Neural cell (in vitro differentiated cells): ENCODE measurements around the gene RBM46.

Experiments
- CTCF ChIP-seq: fragments of 450-650 bp; IDR thresholded peaks from 2 replicates; pipeline ENCODE4 v1.5.1; 2014; ENCODE audit warnings: antibody characterized with exemption, mild to moderate bottlenecking, moderate library complexity; ENCODE audit not compliant: poor library complexity, severe bottlenecking
- EZH2 ChIP-seq: fragments of 200-600, 300-800 bp; shearing (Covaris generic), sonication (generic); IDR thresholded peaks from 2 replicates; pipeline ENCODE4 v1.6.1; 2014; ENCODE audit warnings: antibody characterized with exemption, low read length, borderline replicate concordance, mild to moderate bottlenecking; ENCODE audit not compliant: insufficient read depth, poor library complexity, severe bottlenecking
- MXI1 ChIP-seq: fragments of 450-650 bp; conservative IDR thresholded peaks from 2 replicates; pipeline ENCODE4 v1.6.1; 2014; ENCODE audit warnings: antibody characterized with exemption, mild to moderate bottlenecking; ENCODE audit not compliant: poor library complexity, severe bottlenecking
- POLR2AphosphoS5 ChIP-seq: IDR thresholded peaks from 2 replicates; pipeline ENCODE4 v1.6.1; 2012
- RAD21 ChIP-seq: fragments of 450-650 bp; conservative IDR thresholded peaks from 2 replicates; pipeline ENCODE4 v1.6.1; 2014; ENCODE audit warnings: antibody characterized with exemption, mild to moderate bottlenecking, moderate library complexity
- REST ChIP-seq: IDR thresholded peaks from 2 replicates; pipeline ENCODE4 v1.6.1; 2012; ENCODE audit warnings: borderline replicate concordance
- TAF1 ChIP-seq: IDR thresholded peaks from 2 replicates; pipeline ENCODE4 v1.6.1; 2012; ENCODE audit warnings: low read depth

GRCh38 chr4:154807042-154807630 lies 26.1 kb downstream of the RBM46 start:
- TF ChIP-seq CTCF (peak; percentile 92), EZH2 (no peak), TAF1 (no peak), POLR2AphosphoS5 (no peak), MXI1 (no peak), RAD21 (peak; percentile 83), REST (no peak)
